NCI-H2196 (cell line): ENCODE results near the gene UBC.

ENCODE experiments used
- DNase-seq: peaks from one replicate; lab custom pipeline; 2025; ENCODE audit not compliant: unreplicated experiment; lab: John Stamatoyannopoulos, UW

The UBC gene

DNA sequence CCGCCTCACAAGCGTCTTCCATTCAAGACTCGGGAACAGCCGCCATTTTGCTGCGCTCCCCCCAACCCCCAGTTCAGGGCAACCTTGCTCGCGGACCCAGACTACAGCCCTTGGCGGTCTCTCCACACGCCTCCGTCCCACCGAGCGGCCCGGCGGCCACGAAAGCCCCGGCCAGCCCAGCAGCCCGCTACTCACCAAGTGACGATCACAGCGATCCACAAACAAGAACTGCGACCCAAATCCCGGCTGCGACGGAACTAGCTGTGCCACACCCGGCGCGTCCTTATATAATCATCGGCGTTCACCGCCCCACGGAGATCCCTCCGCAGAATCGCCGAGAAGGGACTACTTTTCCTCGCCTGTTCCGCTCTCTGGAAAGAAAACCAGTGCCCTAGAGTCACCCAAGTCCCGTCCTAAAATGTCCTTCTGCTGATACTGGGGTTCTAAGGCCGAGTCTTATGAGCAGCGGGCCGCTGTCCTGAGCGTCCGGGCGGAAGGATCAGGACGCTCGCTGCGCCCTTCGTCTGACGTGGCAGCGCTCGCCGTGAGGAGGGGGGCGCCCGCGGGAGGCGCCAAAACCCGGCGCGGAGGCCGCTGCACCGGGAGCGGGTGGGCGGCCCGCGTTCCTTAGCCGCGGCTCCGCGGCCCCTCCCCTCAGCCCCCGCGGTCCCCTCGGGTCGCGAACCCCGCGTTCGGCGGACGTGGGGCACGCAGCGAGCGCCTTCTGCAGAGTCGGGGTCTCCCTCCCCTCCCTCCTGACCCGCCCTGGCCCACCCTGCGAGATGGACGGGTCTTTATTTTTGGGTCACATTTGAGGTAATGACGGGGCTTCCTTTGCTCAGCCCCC is at the start of gene UBC:
TSS of gene UBC (minus strand) at position 259 of the 847 bp plus-strand sequence. CDS start 879 bp downstream, outside the sequence.
- DNase-seq = no peak

DNA sequence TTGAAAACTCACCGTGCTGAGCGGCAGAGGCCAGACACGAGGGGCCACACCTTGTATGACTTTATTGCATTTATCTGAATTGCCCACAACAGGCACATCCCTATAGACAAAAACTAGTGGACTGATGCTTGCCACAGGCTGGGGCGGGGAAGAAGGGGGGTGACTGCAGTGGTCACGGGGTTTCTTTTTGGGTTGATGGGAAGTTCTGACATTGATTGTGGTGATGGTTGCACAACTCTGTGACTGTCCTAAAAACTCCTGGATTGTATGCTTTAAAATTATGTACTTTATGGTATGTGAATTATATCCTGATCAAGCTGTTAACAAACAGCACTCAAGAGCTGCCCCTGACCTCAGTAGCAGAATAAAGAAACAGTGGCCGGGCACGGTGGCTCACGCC is 48.8 kb upstream of the UBC start:
- DNase-seq = no peak

DNA sequence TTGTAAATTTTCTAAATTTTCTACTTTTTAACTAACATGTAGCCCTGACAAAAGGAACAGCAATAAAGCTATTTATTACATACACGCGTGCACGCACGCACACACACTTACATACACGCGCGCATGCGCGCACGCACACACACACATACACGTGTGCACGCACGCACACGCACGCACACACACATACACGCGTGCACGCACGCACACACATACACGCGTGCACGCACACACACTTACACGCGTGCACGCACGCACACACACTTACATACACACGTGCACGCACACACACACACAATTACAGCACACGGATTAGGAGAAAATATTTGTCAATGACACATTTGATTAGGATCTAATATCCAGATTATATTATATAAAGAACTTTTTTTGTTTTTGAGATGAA is 46.6 kb upstream of the UBC start:
- DNase-seq = no peak

DNA sequence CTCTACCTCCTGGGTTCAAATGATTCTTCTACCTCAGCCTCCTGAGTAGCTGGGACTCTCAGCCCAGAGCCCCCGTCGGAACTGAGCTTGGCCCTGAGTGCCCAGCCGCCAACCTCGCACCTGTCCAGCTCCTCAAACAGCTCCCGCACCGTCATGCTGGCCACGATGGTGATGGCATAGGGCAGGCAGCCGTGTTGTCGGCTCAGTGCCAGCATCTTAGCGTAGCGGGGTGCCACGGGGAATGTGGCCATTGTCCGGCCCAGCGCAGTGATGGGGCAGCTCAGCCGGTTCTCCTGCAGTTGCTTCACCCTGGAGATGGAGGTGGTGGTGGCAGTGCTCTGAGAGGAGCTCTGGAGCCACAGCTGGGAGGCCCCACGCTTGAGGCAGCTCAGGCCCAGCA is 42.1 kb upstream of the UBC start:
- DNase-seq = no peak

DNA sequence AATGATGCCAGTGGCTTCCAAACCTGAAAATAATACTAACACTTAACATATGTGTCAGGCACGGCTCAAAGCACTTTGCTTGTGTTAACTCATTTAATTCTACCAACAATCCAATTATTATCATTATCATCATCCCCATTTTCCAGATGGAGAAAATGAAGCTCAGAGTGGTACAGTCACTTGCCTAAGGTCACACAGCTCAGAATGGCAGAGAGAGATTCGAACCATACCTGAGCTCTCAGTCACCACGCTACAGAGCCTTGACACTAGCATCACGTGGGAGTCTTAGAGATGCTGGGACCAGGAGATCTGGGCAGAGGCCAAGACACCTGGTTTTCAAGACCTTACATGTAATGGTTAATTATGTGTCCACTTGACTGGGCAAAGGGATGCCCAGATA is 40.3 kb upstream of the UBC start:
- no peak for DNase-seq

DNA sequence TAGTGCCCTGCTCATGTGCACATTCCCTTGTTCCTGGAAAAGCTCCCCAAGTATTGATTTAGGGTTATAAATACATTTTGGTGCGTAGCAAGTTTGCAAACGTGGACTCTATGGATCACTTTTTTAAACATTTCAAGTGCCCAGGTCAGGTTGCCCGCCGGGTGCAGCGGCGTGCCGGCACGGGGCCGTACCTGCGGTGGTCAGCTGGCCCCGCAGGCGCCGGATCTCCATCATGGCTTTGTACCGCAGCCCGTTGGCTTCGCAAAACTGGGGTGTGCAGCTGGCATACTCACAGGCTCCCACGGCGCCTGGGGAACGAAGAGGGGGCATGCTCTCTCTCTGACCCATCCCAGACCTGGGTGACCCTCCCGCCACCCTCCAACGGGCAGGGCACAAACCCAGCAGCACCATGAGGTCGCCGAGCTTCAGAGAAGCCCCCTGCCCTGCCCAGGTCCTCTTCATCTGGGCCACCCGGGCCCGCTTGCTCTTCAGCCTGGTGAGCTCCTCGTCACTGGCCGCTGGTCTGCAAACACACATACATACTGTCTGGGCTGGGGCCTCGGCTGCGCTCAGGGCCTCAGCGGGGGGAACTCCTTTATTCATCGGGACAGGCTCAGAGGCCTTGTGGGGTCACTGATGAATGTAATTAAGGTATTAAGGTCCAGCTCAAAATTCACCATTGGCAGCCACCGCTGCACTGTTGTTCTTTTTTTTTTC is 39.4 kb upstream of the UBC start:
- DNase-seq = no peak

DNA sequence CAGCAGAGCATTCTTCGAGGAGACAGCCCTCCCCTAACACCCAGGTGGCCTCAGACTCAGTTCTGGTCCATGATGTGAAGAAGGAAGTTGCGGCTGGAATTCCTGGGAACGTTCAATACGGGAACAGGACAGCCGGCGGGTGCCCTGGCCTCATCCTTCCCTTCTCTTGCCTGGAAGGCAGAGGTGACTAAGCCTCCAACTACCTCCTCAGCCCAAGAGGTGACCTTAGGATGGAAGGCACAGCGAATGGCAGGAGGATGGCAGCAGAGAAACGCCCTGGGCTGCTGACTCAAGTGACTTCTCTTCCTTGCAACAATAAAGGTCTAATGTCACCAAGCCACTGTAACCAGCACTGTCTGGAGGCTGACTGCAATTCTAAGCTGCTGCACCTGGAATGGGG is 38.4 kb upstream of the UBC start:
- no peak for DNase-seq

DNA sequence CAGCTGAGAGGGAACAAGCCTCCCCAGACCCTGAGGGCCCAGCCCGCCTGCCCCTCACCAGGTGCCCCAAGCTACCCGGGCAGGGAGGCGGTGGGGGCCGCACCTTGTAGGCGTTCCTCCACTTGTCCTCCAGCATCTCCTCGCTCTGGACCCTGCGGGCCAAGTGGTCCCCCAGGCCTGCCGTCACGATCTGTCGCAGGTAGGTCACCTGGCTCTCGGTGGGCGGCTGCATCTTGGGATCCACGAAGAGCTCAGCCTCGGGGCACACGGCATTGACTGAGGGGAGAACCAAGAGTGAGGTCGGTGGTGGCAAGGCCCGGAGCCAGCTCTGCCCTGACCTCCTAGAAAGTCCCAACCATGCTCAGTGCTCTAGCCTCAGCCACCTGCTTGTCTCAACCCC is 37.8 kb upstream of the UBC start:
- DNase-seq = no peak

DNA sequence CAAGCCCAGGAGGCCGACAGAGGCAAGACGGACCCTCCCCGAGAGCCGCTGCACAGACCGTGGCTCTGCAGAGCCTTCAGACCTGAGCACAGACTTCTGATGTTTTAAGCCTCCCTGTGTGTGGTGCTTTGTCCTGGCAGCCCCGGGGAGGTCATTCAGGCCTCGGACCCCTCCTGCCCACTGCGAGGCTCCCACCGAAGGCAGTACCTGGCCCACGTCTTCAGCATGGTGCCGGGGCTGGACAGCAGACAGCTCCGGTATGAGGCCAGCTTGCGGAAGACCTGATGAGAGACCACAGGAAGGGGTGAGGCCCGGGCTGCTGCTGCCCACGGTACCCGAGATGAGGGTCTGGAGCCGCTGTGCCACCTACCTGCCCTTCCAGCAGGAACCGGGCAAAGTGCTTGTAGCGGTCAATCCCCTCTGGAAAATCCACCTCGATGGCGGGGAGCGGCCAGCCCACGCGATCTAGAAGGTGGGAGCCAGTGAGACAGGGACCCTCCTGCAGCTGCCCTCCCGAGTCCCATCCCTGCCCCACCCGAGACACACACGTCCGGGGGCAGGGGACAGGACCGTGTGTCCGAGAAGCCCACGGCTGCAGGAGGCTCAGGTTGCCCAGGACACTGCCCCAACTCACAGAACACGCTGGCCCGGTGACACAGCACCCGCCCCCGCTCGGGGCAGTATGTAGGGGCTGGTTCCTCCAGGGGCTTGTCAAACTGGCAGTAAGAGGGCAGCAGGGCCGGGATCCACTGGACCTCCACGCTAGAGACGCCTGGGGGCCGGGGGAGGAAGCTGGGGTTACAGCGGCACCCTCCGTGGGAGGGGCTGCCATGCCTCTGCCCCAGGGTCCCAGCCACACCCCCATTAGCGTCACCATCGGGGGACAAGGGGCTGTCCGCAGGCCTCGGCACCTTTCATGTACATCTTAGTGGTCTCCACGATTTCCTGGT is 35.6 kb upstream of the UBC start:
- DNase-seq = no peak

DNA sequence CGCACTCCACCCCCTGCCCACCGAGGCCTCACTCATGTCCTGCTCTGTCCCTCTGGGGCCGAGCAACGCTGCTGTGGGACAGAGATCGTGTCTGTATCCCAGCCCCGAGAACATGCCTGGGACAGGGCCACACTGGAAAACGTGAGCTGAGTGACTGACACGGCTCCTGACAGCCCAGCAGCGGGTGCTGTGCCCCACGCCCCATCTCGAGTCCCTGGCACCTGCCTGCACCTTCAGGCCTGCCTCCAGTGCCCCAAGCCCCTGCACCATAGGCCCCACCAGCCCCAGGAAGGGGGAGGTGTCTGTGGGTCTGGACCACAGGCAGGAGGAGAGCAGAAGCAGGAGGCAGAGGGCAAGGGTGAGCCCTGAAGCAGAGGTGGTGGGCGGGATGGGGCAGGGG is 34.6 kb upstream of the UBC start:
- DNase-seq = no peak

DNA sequence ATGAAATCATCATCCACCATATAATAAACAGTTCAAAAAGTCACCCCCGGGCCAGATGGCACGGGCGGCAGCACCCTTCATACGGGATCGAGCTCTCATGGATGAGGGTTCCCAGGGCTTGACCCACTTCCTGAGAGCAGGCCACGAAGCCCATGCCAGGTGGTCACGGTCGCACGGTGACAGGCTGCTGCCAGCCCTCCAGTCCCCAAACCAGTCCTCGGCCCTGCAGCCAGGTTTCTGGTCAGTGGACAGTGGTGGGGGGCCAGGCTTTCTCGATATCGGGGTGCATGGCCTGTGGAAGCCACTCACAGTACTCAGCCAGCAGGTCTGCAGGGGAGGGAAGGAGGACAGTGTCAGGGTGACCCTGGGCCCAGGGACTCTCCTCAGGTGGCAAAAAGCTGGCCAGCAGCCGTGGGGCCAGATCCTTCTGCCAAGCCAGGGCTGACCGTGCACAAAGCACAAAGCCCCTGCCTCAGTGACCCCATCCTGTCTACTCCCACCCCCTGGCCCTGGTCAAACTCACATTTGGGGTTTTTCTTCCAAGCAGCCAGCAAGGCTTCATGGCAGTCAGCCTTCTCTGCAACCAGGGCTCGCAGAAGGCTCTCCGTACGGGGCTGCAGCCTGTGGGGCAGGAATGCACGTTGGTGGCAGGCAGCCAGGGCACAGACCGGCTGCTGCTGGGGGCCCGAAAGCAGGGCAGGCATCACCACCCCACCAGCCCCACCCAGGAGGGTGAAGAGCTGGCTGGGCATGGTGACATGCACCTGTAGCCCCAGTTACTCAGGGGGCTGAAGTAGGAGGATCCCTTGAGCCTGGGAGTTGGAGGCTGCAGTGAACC is 33.3 kb upstream of the UBC start:
- DNase-seq = no peak

DNA sequence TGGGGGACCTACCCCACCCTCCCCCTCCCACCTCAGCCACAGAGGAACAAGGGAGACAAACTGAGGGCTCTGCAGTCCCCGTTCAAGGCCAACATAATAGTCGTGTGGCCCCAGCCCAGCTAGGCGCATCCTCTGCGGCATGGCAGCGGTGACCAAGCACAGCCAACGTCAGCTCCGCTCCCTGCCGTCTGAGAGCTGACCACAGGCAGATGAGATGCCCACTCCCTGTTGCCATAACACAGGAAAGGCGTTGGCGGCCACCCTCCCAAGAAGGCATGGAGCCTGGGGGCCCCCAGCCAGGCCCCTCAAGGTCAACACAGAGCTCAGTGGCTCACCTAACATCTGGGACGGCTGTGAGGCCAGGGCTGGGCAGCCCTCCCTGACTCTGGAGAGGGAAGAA is 32.6 kb upstream of the UBC start:
- no peak for DNase-seq

DNA sequence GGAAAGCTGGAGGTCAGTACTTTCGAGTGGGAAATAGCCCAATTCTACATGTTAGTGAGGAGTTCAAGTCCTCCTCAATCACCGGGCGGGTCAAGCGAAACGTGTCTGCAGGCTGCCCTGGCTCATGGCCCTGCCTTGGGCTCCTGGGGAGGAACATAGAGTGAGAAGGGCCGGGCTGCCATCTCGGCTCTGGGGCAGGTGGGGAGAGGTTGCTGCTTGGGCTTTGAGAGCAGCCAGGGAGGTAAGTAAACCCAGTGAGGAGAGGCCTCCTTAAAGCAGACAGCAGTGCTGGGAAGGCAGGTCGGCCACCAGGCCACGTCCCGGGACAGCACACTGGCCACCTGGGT is 32.0 kb upstream of the UBC start:
- no peak for DNase-seq

DNA sequence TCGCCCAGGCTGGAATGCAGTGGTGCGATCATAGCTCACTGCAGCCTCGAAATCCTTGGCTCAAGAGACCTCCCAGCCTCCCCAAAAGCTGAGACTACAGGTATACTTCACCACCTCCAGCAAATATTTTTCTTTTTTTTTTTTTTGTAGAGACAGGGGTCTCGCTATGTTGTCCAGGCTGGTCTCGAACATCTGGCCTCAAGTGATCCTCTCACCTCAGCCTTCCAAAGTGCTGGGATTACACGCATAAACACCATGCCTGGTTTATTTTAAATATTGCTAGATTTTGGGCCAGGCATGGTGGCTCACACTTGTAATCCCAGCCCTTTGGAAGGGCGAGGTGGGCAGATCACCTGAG is 26.7 kb upstream of the UBC start:
- DNase-seq = no peak

DNA sequence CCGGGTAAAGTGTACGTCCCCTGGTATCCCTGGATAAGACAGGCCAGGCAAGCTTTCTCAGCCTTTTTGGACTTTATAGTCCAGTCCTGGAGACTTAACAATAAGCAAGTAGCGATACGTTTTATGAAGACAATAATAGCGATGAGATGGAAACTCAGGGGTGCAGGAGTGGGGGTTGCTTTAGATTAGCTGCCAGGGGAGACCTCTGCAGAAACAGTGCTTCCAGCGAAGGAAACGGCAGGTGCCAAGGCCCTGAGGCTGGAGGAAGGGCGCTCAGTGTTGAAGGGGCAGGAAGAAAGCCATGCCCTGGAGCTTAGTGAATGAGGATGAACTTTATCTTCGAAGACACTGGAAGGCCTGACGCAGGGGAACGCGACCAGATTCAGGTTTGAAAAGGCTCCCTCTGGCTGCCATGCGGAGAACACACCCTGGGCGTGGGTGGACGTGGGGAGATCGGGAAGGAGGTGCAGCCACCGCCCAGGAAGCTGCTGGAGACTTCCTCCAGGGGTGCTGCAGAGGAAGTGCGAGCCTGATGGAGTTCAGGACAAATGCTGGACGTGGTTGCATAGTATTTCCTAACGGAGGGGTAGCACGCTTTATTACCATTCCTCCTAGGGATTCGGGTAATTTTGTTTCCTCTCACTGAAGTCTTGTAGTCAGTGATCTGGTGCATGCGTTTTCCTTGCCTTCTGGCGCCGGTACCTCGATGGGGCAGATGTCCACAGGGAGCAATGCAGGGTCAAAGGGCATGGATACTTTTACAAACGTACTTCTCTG is 26.1 kb upstream of the UBC start:
- no peak for DNase-seq

DNA sequence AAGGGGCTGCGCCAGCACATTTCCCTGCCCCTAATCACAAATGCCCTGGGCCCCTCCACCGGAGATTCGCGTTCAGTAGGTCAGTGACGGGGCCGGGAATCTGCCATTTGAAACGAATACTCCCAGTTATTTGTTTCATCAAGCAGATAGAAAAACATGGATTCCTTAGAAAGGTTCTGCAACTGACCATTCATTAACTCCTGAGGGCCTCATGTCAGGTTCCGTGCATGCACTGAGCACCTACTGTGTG is 25.6 kb upstream of the UBC start:
- no peak for DNase-seq

DNA sequence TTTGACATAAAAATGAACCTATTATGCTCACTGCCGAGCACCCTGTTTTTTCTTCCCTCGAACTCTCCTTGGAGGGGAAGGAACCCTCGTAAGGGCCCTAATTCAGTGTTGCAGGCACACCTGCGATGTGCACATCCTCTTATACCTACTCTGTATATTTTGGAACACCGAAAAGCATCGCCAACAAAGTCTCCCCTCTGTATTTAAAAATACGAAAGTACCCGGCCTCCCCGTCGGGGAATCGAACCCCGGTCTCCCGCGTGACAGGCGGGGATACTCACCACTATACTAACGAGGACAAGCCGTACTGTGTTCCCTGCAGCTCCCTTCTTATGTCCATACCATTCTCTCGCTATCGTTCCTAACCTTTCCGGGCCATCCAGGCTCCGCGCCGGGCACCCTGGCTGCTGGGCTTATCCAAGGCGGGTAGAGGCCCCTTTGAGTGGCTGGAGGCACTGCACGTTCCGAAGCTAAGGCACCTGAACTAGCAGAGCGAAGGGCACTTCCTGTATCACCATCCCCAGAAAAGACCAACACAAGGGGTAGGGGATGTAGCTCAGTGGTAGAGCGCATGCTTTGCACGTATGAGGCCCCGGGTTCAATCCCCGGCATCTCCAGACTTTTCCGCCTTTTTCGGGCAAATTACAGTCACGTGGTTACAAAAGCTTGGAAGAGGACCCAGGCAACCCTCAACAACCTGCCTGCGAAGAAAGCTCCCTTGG is 25.1 kb upstream of the UBC start:
- no peak for DNase-seq

DNA sequence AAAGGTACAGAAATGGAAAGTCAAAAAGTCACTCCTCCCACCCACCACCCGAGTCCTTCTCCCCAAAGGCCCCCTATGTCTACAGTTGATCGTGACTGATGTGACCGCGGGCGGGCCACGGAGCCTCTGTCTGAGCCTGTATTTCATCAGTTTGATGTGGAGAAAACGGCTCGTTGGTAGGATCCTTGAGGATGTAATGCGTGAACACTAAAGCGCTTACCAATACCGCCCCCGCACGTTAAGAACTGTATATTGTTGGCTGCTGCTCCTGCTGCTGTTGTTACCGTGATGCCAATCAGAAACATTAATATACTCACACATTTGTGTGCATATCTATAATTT is 24.6 kb upstream of the UBC start:
- no peak for DNase-seq

DNA sequence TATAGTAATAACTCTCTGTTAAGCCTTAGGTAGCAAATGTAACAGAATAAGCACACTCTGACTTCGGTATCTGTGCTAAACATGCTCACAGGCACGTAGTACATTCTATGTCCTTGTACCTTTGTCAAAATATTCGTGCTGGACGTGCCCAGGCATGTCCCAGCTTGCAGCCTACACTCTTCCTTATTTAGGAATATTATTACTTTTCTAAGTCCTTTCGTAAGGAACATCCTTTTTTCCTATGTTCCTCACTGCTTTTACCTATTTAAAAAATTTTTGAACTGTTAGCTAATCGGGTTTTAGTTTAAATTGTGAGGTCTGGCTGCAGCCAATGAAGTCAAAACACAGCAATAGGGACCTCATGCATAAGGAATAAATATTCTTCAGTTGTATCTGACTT is 24.1 kb upstream of the UBC start:
- DNase-seq = no peak

DNA sequence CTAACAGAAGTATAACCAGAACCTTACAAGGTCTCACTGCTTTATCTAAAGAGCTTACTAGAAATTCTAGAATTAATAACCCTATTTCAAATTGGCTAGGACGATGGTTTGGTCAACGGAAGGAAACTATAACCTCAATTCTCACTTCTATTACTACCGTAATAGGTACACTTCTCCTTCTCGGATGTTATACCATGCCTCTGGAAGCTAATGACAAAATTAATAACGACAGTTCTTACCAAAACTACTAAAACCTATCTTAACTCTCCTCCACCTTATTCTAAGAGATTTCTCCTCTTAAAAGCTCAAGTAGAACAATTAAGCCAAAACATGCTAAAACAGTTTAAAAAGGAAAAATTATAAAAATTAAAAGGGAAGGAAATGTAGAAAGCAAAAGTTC is 23.7 kb upstream of the UBC start:
- no peak for DNase-seq
